HG03135 (cell line): ENCODE results near the gene GORAB.

Experiments
- ATAC-seq: cut with Tn5 transposase; IDR thresholded peaks from one replicate; pipeline ENCODE4 v1.9.1; 2021; ENCODE audit warnings: mild to moderate bottlenecking, moderate library complexity; ENCODE audit not compliant: unreplicated experiment

Gene GORAB

GRCh38 chr1:170531758-170532657 lies at the start of gene GORAB:
GORAB (plus strand) TSS chr1:170532166; CDS start chr1:170532224, 58 bp downstream.
- peak; percentile 99 for ATAC-seq

DNA sequence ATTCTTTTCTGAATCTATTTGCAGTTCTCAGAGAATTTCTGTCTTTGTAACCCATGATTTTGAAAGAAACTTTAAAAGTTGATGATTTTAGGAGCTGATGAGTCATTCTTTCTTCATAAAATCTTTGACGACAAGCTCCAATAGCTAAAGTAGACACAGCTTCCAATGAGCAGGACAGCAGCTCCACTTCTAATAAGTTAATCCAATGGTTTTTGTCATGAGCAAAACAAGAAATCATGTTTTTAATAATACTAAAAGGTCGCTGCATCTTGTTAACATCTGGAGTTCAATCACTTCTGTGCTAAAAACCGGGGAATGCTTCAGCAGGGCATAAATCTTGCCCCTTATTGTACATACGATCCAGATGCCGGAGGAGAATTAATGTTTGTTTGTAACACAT lies 48.9 kb upstream of the GORAB start:
- ATAC-seq, result no peak

DNA sequence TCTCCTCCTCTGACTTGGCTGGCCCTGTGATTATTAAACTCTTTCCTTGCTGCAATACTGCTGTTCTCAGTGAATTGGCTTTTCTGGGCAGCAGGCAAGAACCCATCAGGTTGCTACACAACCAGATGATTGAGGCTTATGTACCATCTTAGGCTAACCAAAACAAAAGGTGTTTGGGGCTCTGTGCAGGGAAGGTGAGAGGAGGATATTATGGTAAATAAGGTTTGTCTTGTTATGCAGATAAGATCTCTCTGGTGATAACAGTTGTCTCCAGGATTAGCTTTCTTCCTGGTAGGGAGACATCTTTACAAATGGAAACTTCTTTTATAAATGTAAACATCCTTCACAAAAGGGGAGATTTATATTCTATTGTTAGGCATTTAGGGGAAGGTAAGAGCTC lies 44.5 kb upstream of the GORAB start:
- ATAC-seq, result no peak

DNA sequence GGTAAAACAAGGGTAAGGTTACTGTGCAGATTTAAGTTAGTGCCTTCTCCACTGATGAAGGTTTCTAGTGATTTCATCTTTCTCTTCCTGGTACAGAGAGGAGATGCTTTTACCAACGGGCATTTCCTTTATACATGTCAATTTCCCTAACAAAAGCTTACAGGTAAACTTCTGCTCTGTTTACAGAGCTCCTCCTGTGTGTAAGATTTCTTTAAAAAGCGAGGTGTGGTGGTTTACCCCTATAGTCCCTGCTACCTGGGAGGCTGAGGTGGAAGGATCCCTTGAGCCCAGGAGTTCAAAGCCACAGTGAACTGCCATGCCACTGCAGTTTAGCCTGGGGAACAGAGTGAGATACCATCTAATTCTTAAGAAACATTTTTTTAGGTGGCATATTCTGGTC lies 40.7 kb upstream of the GORAB start:
- ATAC-seq, result no peak

DNA sequence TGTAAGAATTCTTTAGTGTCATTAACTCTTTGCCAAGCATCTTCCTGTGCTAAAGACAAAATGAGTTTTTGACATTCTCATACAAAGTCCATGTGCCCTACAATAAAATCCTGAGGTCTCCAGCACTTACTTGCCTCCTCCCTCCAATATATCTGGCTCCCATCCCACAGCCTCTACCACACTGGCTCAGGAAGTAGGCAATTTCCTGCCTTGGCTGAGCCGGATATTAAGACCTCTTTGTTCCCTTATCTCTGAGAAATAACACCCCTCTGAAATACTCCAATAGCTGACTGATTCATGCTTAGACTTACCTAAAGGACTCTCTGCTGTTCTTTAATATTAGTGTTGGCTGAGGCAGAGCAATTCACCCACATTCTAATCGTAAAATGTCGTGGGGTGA lies 37.6 kb upstream of the GORAB start:
- ATAC-seq, result no peak

DNA sequence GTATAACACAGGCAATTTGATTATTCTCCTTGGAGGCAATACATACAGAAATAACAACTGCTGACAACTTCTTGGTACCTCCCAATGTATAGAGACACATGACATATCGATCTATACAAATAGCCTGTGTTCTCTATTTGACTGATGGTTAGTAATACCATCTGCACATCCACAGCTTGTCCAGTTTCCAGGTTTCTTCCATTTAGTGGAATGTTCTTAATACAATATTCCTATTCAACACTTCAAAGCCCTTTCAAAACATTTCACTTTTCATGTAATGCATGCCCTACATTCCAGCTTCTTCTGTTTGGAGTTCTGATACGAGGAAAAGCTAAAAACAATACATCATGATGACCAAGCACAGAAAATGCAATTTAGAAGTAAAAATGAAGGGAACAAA lies 37.0 kb upstream of the GORAB start:
- ATAC-seq, result no peak

DNA sequence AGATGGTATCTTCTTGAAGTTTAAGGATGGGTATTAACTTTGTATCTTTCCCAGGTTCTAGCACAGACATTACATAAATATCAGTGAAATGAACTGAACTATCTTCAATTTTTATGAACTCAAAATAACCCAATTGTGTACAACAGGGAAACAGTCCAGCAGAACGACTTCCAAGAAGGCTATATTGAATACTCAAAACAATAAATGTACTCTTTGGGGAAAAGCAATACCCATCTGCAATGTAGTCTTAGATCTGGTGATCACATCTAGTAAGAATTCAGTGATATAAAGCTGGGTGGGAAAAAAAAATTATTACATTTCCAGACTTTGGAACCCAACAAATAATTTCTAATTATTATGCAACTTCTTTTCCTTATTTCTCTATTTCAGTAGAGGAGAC lies 33.1 kb upstream of the GORAB start:
- no peak for ATAC-seq

GRCh38 chr1:170503665-170504064 lies 28.3 kb upstream of the GORAB start:
- no peak for ATAC-seq

DNA sequence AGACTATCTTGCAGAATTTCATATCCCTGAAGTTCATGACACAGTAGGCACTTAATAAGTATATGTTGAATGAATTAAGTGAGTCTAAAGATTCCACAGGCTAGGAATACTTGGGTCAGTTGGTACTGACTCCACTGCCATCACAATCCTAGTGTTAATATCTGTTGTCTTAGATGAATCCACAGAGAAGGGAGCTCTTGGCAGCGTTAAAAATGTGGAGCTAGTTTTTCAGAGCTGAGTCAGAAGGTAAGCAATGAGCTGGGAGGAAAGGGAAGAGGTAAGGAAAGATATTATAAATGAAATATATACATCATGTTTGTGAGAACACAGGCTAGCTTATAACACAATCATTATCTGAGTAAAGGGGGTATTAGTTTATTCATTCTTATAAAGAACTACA lies 21.8 kb upstream of the GORAB start:
- ATAC-seq, result no peak

DNA sequence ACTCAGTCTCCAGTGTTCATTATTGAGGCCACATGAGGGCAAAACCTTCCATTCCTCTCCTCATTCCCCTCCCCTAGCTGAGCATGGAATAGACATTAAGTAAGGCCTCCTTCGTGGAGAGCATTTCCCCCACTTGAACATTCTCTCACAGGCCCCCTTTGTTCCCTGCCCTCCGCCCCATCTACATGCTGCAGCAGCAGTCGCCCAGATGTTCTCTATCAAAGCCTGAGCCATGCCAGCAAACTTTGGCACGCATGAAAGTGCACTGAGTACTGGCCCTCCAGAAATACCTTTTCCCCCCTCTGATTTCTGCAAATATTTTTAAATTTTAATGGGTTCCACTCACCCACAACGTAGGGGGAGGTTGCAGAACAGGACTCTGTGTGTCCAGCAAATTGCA lies 20.9 kb upstream of the GORAB start:
- no peak for ATAC-seq

- ATAC-seq, result no peak
Measured at GRCh38 chr1:170513138-170513537, 18.8 kb upstream of the GORAB start.

DNA sequence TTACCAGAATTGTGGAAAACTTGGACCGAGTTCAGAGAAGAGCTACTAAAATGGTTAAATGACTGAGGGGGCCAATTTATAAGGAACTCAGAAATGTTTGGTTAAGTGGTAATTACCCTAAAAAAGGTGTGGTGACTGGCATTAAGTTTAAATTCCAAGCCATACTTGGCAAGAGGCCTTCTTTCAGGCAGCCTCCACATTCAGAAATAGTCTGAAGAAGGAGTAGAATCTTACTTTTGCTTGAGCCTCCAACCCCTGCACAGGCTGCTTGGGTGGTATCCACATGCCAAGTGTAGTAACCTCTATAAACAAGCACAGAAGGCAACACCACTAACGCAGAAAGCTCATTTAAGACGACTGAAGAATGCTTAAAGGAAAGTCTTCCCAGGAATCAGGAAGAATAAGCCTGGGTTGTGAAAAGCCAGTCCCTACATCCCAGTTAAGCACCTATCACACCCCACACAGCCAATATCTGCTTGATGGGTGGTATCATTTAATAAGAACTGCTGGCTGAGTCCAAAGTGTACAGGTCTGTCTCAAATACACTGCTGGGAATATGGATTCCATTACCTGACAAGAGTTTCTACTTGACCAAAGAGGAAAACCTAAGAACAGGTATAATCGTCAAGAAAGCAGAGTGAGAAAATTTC lies 13.7 kb upstream of the GORAB start:
- no peak for ATAC-seq

GRCh38 chr1:170518965-170519364 lies 13.0 kb upstream of the GORAB start:
- no peak for ATAC-seq

DNA sequence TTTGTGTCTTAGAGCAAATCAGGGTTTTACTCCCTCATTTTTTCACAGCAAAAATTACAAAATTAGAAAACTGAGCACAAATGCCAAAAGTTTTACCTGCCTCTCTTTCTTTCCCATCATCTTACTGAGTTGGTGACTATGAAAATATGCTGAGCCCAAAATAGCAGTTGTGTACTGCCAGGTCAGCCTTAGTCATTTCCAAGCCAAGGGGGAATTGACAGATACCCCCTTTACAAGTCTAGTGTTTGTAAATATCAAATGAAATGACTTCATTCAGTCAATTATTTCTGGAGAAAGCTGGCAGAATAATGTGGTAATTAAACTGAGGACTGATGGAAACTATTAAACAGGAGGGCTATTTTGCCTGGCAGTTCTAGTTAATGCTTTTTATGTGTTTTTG lies 11.4 kb upstream of the GORAB start:
- no peak for ATAC-seq

- no peak for ATAC-seq
Measured at GRCh38 chr1:170521818-170522217, 10.1 kb upstream of the GORAB start.

DNA sequence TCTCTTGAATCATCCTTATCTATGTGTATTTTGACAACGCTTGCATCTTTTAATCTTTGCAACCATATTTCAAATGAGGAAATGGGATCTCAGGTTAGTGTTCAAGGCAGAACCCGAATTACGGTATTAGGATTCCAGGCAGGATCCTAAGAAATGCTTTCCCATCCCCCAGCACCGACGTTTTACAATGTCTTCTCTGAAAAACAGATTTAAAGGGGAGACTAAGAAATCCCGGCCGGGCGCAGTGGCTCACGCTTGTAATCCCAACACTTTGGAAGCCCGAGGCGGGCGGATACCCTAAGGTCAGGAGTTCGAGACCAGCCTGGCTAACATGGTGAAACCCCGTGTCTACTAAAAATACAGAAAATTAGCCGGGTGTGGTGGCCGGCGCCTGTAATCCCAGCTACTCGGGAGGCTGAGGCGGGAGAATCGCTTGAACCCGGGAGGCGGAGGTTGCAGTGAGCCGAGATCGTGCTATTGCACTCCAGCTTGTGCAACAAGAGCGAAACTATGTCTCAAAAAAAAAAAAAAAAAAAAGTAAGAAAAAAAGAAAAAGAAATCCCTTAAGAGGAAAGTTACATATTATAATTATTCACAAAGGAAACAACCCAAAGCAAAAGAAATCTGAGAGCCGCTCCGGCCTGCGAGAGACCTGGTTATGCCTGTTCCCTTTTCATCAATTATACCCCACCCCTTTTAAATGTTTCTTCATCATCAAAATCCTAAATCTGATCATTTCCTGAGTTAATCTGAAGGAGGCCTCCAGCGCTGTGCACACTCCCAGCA lies 801 bp upstream of the GORAB start:
- peak; percentile 14 for ATAC-seq

- ATAC-seq, result no peak
Measured at GRCh38 chr1:170533298-170533697, 1.3 kb downstream of the GORAB start.

- ATAC-seq, result no peak
Measured at GRCh38 chr1:170534626-170535147, 2.7 kb downstream of the GORAB start.

DNA sequence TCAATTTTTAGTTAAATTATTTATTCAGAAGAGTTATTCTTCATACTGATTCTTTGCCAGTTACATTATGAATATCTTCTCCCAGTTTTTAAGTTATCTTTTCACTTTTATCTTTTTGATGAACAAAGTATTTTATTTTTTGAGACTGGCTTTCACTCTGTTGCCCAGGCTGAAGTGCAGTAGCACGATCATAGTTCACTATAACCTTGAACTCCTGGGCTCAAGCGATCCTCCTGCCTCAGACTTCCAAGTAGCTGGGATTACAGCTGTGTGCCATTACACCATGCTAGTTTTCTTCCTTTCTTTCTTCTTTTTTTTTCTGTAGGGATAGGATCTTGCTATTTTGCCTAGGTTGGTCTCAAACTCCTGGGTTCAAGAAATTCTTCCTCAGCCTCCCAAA lies 3.5 kb downstream of the GORAB start:
- ATAC-seq, result no peak

GRCh38 chr1:170536924-170537551 lies 5.1 kb downstream of the GORAB start:
- no peak for ATAC-seq
